Measurements from ENCODE around the gene TECTA.

DNA sequence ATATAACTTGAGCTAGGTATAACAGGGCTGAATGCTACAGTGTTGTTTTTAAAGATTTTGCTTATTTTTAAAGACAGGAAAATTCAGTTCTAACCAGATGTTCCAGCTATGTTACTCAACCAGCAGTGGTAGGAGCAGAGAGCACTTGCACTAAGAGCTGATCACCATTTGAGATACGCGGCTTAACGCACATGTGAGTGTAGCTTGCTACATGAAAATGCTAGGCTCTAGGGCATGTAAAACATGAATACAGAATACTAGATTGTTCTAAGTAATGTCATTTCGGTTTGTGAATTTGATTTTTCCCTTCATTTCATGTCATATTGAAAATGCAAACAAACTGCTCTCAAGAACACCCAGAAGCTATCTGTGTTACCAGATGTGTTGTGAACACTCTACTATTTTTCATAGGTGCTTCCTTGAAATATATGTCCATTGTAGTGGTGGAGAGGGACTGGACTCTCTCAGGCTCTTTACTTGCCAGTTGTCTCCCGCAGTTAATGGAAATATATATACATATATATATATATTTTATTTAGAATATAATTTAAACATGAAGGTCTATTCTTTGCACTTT is 10.8 kb upstream of the TECTA start:
- no peak for TF ChIP-seq CTCF (IDR thresholded peaks at IDR 0.05)
- TF ChIP-seq RAD21 (IDR thresholded peaks at IDR 0.05; ENCODE audit: low read length) = no peak; the same call in 1 of the 2 replicates
- no peak for TF ChIP-seq RFX5 (IDR thresholded peaks at IDR 0.05; ENCODE audit: low read length)
- TF ChIP-seq TAF1 (IDR thresholded peaks at IDR 0.05; ENCODE audit: borderline replicate concordance, low read depth, low read length) = no peak
- no peak for TF ChIP-seq SIN3A (IDR thresholded peaks at IDR 0.05; ENCODE audit: borderline replicate concordance, low read depth, low read length)
